Calu3 (cell line): ENCODE data around the gene RNF167. TPM values are rescaled to one million over a fixed set of nuclear protein-coding genes. Genes with fewer than 3 reads are reported as not detected.

Experiments
- BruUV-seq: library from RNA; stranded (reverse); fragments of 400-500 nt; replicated peaks from 2 replicates; lab custom pipeline; 2021; lab: Mats Ljungman, UMichigan
- CTCF ChIA-PET: fragments of 300-600 bp; sonication (Branson Sonifier 250); formaldehyde crosslinking; loops from one replicate; lab custom pipeline; 2022; ENCODE audit warnings: antibody characterized with exemption; lab: Charles Lee
- DNase-seq: peaks from one replicate; pipeline ENCODE4 v3.0.0; 2022
- H3K27ac Mint-ChIP-seq: one replicate; pipeline ENCODE4 v1.8.0; 2022; ENCODE audit warnings: mixed read lengths; ENCODE audit not compliant: unreplicated experiment
- H3K27me3 Mint-ChIP-seq: one replicate; pipeline ENCODE4 v1.8.0; 2022; ENCODE audit warnings: mixed read lengths; ENCODE audit not compliant: unreplicated experiment
- H3K36me3 Mint-ChIP-seq: one replicate; pipeline ENCODE4 v1.8.0; 2022; ENCODE audit warnings: mild to moderate bottlenecking, moderate library complexity, mixed read lengths; ENCODE audit not compliant: insufficient read depth, unreplicated experiment
- H3K4me1 Mint-ChIP-seq: one replicate; pipeline ENCODE4 v1.8.0; 2022; ENCODE audit warnings: mild to moderate bottlenecking, low read depth, mixed read lengths; ENCODE audit not compliant: unreplicated experiment
- H3K4me3 Mint-ChIP-seq: one replicate; pipeline ENCODE4 v1.8.0; 2022; ENCODE audit warnings: mild to moderate bottlenecking, low read depth, moderate library complexity, mixed read lengths; ENCODE audit not compliant: unreplicated experiment
- H3K9me3 Mint-ChIP-seq: one replicate; pipeline ENCODE4 v1.8.0; 2022; ENCODE audit warnings: low read depth, mixed read lengths; ENCODE audit not compliant: unreplicated experiment
- intact Hi-C: fragments of 100-400 bp; cut with micrococcal nuclease; formaldehyde crosslinking; loops from one replicate; pipeline ENCODE4 v1.10.0; 2022; ENCODE audit not compliant: unreplicated experiment
- total RNA-seq: library from RNA; stranded (reverse); gene quantifications from 2 replicates; pipeline ENCODE4 v1.2.3, GENCODE V29; 2022
- TF ChIP-seq, protein P1 (sequence below): fragments of 200-600 bp; IDR thresholded peaks from one replicate; pipeline ENCODE4 v1.8.0; 2022; ENCODE audit warnings: antibody characterized with exemption; ENCODE audit not compliant: unreplicated experiment

RNF167 gene
- total RNA-seq, 1 experiment from 2014 or later, result 65.2 TPM

DNA sequence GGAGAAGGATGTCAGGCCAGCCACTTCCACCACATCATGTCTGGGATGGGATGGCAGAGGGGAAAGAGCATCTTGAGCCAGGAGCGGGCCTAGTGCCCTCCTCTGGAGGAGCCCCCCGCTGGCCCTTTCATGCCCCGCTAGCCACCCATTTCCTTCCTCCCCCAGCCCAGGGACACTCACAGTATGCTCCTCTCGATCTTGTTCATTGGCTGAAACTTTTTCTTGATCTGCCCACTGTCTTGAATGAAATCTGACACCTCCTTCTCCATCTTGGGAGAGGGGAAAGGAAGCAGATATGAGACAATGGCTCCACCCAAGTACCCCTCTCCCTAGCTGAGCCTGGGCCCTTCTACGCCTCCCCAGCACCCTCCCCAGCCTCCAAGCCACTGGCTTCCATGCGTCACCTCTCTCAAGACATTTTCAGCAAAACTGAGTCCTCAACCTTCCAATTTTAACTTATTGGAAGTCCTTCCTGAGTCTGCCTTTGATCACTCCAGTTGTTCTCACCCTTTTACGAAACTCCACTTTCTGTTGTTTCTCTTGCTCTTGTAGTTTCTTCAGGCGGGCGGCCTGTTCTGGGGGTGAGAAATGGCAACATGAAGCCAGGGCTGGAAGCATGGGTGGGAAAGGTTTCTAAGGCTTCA is 20.3 kb downstream of the RNF167 start:
- Mint-ChIP-seq H3K36me3 (peaks cover 34% of the 10 kb centered on the region), H3K9me3 (peaks cover 2% of the 10 kb centered on the region), H3K4me1 (no peaks in the 10 kb centered on the region), H3K27me3 (no peaks in the 10 kb centered on the region), H3K27ac (no peak overlapping the region), H3K4me3 (no peak overlapping the region)
- CTCF ChIA-PET, result no interaction called here
- TF ChIP-seq, protein P1, sequence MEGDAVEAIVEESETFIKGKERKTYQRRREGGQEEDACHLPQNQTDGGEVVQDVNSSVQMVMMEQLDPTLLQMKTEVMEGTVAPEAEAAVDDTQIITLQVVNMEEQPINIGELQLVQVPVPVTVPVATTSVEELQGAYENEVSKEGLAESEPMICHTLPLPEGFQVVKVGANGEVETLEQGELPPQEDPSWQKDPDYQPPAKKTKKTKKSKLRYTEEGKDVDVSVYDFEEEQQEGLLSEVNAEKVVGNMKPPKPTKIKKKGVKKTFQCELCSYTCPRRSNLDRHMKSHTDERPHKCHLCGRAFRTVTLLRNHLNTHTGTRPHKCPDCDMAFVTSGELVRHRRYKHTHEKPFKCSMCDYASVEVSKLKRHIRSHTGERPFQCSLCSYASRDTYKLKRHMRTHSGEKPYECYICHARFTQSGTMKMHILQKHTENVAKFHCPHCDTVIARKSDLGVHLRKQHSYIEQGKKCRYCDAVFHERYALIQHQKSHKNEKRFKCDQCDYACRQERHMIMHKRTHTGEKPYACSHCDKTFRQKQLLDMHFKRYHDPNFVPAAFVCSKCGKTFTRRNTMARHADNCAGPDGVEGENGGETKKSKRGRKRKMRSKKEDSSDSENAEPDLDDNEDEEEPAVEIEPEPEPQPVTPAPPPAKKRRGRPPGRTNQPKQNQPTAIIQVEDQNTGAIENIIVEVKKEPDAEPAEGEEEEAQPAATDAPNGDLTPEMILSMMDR, result no peak
- intact Hi-C loops, result no loop called here
- no TSS peak for BruUV-seq
- DNase-seq, result no peak

DNA sequence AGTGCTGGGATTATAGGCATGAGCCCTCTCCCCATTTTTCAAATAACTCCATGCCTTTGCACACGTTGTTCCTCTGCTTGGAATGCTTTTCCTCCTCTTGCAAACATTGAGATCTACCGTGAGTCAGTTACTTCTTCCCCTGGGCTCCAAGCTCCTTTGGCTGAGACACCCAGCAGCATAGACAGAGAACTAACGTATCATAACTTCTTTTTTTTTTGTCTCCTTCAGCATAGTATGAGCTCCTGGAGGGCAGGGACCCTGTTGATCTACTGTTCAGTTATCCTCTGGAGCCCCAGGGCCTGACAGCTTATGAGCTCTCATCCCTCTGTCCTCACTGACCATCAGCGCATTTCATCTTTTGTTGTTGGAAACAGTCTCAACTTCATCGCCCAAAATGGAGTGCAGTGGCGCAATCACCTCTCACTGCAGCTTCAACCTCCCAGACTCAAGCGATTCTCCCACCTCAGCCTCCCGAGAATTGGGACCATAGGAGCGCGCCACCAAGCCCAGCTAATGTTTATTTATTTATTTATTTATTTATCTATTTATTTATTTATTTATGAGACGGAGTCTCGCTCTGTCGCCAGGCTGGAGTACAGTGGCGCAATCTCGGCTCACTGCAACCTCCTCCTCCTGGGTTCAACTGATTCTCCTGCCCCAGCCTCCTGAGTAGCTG is 25.4 kb downstream of the RNF167 start:
- TF ChIP-seq, protein P1, result no peak
- BruUV-seq, result no TSS peak
- Mint-ChIP-seq H3K36me3 (peaks cover 16% of the 10 kb centered on the region), H3K4me3 (no peak overlapping the region), H3K4me1 (no peaks in the 10 kb centered on the region), H3K27ac (peak overlapping the region; percentile 50), H3K9me3 (no peaks in the 10 kb centered on the region), H3K27me3 (no peaks in the 10 kb centered on the region)
- intact Hi-C loops, result no loop called here
- DNase-seq, result no peak
- CTCF ChIA-PET, result interaction anchor here (2.2 kb wide), 1 partner anchor 56 kb away, joined by 11 read pairs; no protein-coding TSS in a partner anchor

DNA sequence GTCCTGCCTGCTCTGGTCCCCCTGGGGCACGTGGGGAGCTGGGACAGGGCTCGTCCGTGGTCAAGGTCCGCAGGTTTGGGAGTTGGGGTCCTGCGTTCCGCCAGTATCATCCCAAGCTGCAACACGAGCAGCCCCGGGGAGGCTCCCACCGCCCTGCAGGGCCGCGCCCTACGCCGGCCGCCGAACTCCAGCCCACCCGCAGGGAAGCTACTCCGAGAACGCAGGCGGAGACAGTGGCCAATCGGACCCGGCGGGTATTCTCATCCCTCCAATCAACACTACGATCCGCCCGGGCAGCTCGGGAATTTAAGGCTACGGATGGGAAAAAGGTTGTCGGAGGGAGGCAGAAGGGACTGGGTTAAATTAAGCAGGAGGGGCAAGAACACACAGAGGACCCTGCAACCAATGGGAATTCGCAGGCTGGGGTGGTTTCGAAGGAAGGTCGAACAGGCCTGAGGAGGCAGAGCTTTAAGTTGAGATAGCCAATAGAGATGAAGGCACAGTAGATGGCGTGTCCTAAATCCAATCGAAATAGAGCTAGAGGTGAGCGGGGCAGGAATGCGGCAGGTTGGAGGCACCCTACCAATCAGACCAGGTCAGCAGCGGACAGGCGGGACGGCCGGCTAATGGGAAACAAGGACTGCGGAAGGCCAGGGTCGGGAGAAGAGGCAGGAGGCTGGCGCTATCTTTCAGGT is 26.9 kb downstream of the RNF167 start:
- DNase-seq, result peak; percentile 95
- TSS peak; percentile 73 for BruUV-seq
- Mint-ChIP-seq H3K27ac (no peak overlapping the region), H3K4me3 (no peak overlapping the region), H3K36me3 (peaks cover 20% of the 10 kb centered on the region), H3K9me3 (no peaks in the 10 kb centered on the region), H3K27me3 (no peaks in the 10 kb centered on the region), H3K4me1 (no peaks in the 10 kb centered on the region)
- CTCF ChIA-PET, result interaction anchor here (0.5 to 2.5 kb wide), 10 partner anchors 14 to 296 kb away, joined by 3 to 11 read pairs (median 4); partner anchors contain the start of genes CAMTA2, RNF167, SLC25A11 and ZNF594
- intact Hi-C loops, result no loop called here
- TF ChIP-seq, protein P1, result no peak
